Uterus (tissue), 2 donors: ENCODE results near the gene RPS6KA2.

Source experiments
- CTCF ChIP-seq, 4 experiments: fragments of 200-600 bp in 2 of 4; fragments of 450-650 bp in 2 of 4; sonication (generic) in 2 of 4; IDR thresholded peaks; one replicate each; pipeline ENCODE4 v1.5.1; 2016 to 2019; ENCODE audit warnings: antibody characterized with exemption in 4 of 4, mild to moderate bottlenecking in 2 of 4, moderate library complexity in 1 of 4
- POLR2A ChIP-seq, 2 donors: fragments of 450-650 bp; IDR thresholded peaks; one replicate each; pipeline ENCODE4 v1.6.1; 2016; ENCODE audit warnings: antibody characterized with exemption in 2 of 2, mild to moderate bottlenecking in 1 of 2, moderate library complexity in 1 of 2

DNA sequence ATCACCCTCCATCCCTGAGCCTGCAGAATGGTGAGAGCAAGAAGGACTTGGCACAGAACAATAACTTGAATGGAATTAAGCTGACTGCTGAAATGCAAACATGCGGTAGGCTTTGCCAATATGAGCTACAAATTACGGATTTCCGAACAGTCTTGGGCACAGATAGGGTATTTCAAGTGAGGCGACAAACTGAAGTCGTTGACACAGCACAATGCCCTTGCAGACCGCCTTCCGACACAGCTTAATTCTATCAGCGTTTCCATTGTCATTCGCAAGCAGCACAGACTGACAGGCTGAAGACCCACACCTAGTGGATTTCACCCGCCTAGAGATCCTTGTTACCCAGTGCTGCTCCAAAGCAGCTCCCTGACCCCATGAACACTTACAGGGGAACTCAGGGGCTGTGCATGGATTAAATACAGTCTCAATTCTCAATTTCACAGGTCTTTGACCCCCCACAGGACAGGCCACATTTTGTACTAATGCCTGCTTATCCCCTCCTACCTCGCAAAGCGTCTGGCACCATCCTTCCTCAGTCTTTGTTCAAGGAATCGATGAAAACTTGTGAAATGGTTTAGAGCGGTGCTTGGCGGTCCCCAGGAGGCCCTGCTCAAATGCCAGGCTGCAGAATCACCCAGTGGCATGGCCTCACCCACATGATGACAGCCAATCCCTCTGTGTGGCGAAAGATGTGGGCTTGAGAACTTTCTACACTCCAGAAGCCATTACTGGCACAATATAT is 75.1 kb downstream of the RPS6KA2 start:
- TF ChIP-seq CTCF (IDR thresholded peaks at IDR 0.05) (no peak), POLR2A (IDR thresholded peaks at IDR 0.05) (no peak)
